Measurements from ENCODE around the gene MACO1. TPM values are rescaled to one million over a fixed set of nuclear protein-coding genes. Genes with fewer than 3 reads are reported as not detected.

MACO1 gene
- total and polyA plus RNA-seq, 4 donors = 5.0 to 19.7 (median 13.6) TPM

DNA sequence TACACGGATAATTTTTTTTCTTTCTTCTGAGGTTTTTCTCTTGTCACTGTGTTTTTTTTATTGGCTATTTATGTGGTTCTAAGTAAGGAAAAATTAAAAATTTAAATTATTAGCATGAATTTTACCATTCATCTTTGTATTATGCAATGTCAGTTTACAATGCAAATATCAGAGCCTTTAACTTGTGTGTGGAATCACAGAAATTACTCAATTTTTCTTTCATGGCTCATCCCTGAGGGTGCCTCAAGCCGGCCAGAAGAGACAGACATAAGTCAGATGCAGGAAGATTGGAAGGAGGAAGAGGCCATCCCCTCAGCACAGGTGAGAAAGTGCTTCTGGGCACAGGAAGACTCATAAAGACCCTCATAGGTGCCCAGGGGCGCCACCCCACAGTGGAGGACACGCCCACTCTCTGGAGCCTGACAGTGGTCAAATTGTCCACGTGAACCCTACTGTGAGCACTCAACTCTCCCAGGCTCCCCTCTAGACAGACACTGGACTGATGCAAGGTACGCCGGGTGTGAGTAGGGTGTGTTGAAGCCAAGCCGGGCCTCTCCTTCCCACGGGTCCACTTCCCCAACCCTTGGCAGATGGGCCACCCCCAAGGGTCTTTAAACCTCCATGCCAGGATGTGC is 103.2 kb downstream of the MACO1 start:
- Histone ChIP-seq H3K36me3 (ENCODE audit: control insufficient read depth in 1 of 2, insufficient read depth in 2 of 2, low read length in 1 of 2) (no peaks in the 10 kb centered on the region), H3K4me1 (ENCODE audit: control insufficient read depth in 1 of 2, insufficient read depth in 2 of 2, low read length in 2 of 2) (no peaks in the 10 kb centered on the region), H3K9me3 (ENCODE audit: control insufficient read depth, low read length) (no peaks in the 10 kb centered on the region), H3K27me3 (ENCODE audit: control insufficient read depth in 1 of 2, insufficient read depth in 2 of 2, low read length in 1 of 2) (no peaks in the 10 kb centered on the region), H3K4me3 (ENCODE audit: low read length in 2 of 2) (no peak overlapping the region), H3K27ac (ENCODE audit: low read depth in 1 of 2, low read length in 2 of 2) (no peak overlapping the region)
- intact Hi-C loops (cut with DNase I) = no loop called here
- WGBS, 2 donors = 81 to 87% methylated on average over 9 of the region's 9 CpGs
- DNase-seq (no peak), ATAC-seq (ENCODE audit: low FRiP score) (no peak)

- no peak overlapping the region for H3K4me3 ChIP-seq (ENCODE audit: low read length in 2 of 2)
- H3K36me3 ChIP-seq (ENCODE audit: control insufficient read depth in 1 of 2, insufficient read depth in 2 of 2, low read length in 1 of 2) = no peaks in the 10 kb centered on the region
- no peaks in the 10 kb centered on the region for H3K4me1 ChIP-seq (ENCODE audit: control insufficient read depth in 1 of 2, insufficient read depth in 2 of 2, low read length in 2 of 2)
- no peak for ATAC-seq (ENCODE audit: low FRiP score)
- no peaks in the 10 kb centered on the region for H3K27me3 ChIP-seq (ENCODE audit: control insufficient read depth in 1 of 2, insufficient read depth in 2 of 2, low read length in 1 of 2)
- intact Hi-C loops (cut with DNase I) = no loop called here
- no peak overlapping the region for H3K27ac ChIP-seq (ENCODE audit: low read depth in 1 of 2, low read length in 2 of 2)
- 95 to 100% methylated on average over 4 of the region's 4 CpGs for WGBS, 2 donors
- H3K9me3 ChIP-seq (ENCODE audit: control insufficient read depth, low read length) = no peaks in the 10 kb centered on the region
- DNase-seq = no peak
Measured at GRCh38 chr1:25534410-25534788, 103.7 kb downstream of the MACO1 start.

GRCh38 chr1:25536124-25536523 is 105.4 kb downstream of the MACO1 start:
- H3K4me3 ChIP-seq (ENCODE audit: low read length in 2 of 2) = no peak overlapping the region
- DNase-seq (no peak), ATAC-seq (ENCODE audit: low FRiP score) (no peak)
- WGBS, 2 donors = 92 to 94% methylated on average over 3 of the region's 3 CpGs
- H3K9me3 ChIP-seq (ENCODE audit: control insufficient read depth, low read length) = no peaks in the 10 kb centered on the region
- intact Hi-C loops (cut with DNase I) = no loop called here
- no peaks in the 10 kb centered on the region for H3K36me3 ChIP-seq (ENCODE audit: control insufficient read depth in 1 of 2, insufficient read depth in 2 of 2, low read length in 1 of 2)
- H3K27me3 ChIP-seq (ENCODE audit: control insufficient read depth in 1 of 2, insufficient read depth in 2 of 2, low read length in 1 of 2) = no peaks in the 10 kb centered on the region
- no peak overlapping the region for H3K27ac ChIP-seq (ENCODE audit: low read depth in 1 of 2, low read length in 2 of 2)
- H3K4me1 ChIP-seq (ENCODE audit: control insufficient read depth in 1 of 2, insufficient read depth in 2 of 2, low read length in 2 of 2) = no peaks in the 10 kb centered on the region

DNA sequence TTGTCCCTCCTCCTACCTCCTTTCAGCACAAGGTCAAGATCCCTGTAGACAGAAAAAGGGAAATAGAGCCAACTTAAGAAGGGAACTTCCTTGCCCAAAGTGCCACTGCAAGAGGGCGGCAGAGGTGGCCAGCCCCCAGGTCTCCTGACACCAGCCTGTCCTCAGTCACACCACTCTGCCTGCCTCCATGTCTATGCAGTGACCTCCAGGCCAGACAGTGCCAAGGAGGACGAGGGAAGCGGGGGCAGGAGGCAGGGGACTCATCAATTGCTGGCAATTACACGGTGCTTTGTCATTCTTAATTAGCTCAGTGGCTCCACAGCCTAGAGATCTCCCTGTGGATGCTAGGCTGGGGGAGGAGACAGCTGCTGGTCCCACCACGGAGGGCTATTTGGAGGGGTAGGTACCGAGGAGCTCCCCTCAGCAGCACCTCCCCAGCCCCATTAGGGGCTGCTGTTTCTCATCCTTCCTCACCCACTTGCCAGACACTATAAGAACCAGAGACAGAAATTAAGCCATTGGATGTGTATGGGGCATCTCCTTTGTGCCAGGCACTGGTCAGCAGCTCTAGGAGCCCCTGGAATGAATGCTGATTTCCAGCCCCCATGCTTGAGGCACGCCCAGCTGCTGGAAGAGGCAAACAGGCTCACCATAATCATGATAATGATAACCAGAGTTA is 106.6 kb downstream of the MACO1 start:
- Histone ChIP-seq H3K9me3 (ENCODE audit: control insufficient read depth, low read length) (no peaks in the 10 kb centered on the region), H3K27ac (ENCODE audit: low read depth in 1 of 2, low read length in 2 of 2) (no peak overlapping the region), H3K27me3 (ENCODE audit: control insufficient read depth in 1 of 2, insufficient read depth in 2 of 2, low read length in 1 of 2) (no peaks in the 10 kb centered on the region), H3K4me1 (ENCODE audit: control insufficient read depth in 1 of 2, insufficient read depth in 2 of 2, low read length in 2 of 2) (no peaks in the 10 kb centered on the region), H3K4me3 (ENCODE audit: low read length in 2 of 2) (no peak overlapping the region), H3K36me3 (ENCODE audit: control insufficient read depth in 1 of 2, insufficient read depth in 2 of 2, low read length in 1 of 2) (no peaks in the 10 kb centered on the region)
- DNase-seq (no peak), ATAC-seq (ENCODE audit: low FRiP score) (no peak)
- 79 to 80% methylated on average over 7 of the region's 7 CpGs for WGBS, 2 donors
- intact Hi-C loops (cut with DNase I) = no loop called here

- DNase-seq (no peak), ATAC-seq (ENCODE audit: low FRiP score) (no peak)
- 86% methylated on average over 4 of the region's 4 CpGs for WGBS, 2 donors
- Histone ChIP-seq H3K4me3 (ENCODE audit: low read length in 2 of 2) (no peak overlapping the region), H3K27me3 (ENCODE audit: control insufficient read depth in 1 of 2, insufficient read depth in 2 of 2, low read length in 1 of 2) (no peaks in the 10 kb centered on the region), H3K27ac (ENCODE audit: low read depth in 1 of 2, low read length in 2 of 2) (no peak overlapping the region), H3K9me3 (ENCODE audit: control insufficient read depth, low read length) (no peaks in the 10 kb centered on the region), H3K36me3 (ENCODE audit: control insufficient read depth in 1 of 2, insufficient read depth in 2 of 2, low read length in 1 of 2) (no peaks in the 10 kb centered on the region), H3K4me1 (ENCODE audit: control insufficient read depth in 1 of 2, insufficient read depth in 2 of 2, low read length in 2 of 2) (no peaks in the 10 kb centered on the region)
- intact Hi-C loops (cut with DNase I) = no loop called here
Measured at GRCh38 chr1:25538191-25538767, 107.6 kb downstream of the MACO1 start.

DNA sequence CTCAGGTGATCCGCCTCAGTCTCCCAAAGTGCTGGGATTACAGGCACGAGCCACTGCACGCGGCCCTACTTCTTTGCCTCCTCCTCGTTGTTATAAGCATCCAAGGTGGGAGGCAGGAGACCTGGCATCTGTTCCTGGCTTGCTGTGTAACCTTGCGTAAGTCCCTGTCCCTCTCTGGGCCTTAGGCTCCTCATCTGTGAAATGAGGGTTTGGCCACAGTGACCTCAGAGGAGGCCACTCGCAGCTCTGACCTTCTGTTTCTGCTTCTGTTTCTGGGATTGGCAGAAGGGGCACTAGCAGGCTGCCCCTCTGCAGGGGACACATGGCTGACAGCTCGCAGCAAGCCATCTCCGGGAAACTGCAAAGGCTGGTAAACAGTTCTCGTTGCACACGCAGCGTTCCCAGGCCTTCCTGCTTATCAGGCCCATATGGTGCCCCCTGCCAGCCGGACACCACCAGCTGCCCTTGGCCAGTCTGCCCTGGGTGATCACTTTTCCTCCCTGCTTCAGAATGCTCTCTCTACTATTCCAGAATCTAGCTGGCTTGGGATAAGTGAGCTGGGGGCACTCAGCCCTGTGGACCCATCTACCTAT is 110.1 kb downstream of the MACO1 start:
- no peak overlapping the region for H3K4me3 ChIP-seq (ENCODE audit: low read length in 2 of 2)
- 85 to 91% methylated on average over 13 of the region's 13 CpGs for WGBS, 2 donors
- no peak overlapping the region for H3K27ac ChIP-seq (ENCODE audit: low read depth in 1 of 2, low read length in 2 of 2)
- no peaks in the 10 kb centered on the region for H3K27me3 ChIP-seq (ENCODE audit: control insufficient read depth in 1 of 2, insufficient read depth in 2 of 2, low read length in 1 of 2)
- no peaks in the 10 kb centered on the region for H3K36me3 ChIP-seq (ENCODE audit: control insufficient read depth in 1 of 2, insufficient read depth in 2 of 2, low read length in 1 of 2)
- intact Hi-C loops (cut with DNase I) = loop anchor here in 1 of 2 donors (10.0 kb wide), 1 partner anchor 56 kb away; no protein-coding TSS in a partner anchor
- ATAC-seq (ENCODE audit: low FRiP score) (no peak), DNase-seq (no peak)
- H3K9me3 ChIP-seq (ENCODE audit: control insufficient read depth, low read length) = no peaks in the 10 kb centered on the region
- H3K4me1 ChIP-seq (ENCODE audit: control insufficient read depth in 1 of 2, insufficient read depth in 2 of 2, low read length in 2 of 2) = no peaks in the 10 kb centered on the region

DNA sequence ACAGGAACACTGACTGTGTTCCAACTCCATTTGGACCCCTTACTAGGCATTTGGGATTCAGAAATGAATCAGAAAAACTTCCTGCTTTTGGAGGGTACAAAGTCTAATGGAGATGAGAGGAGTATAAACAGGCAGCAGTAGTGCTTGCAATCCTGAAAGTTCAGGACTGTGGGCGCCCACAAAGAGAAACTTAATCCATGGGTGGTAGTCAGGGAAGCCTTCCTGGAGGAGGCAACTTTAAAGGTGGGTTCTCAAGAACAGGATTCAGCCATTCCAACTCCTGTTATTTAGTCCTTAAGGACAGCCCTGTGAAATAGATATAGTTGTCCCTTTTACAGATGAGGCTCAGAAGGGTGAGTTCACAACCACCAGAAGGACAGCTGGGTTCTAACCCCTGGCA is 110.7 kb downstream of the MACO1 start:
- ATAC-seq (ENCODE audit: low FRiP score) (no peak), DNase-seq (no peak)
- Histone ChIP-seq H3K27ac (ENCODE audit: low read depth in 1 of 2, low read length in 2 of 2) (no peak overlapping the region), H3K9me3 (ENCODE audit: control insufficient read depth, low read length) (no peaks in the 10 kb centered on the region), H3K36me3 (ENCODE audit: control insufficient read depth in 1 of 2, insufficient read depth in 2 of 2, low read length in 1 of 2) (no peaks in the 10 kb centered on the region), H3K27me3 (ENCODE audit: control insufficient read depth in 1 of 2, insufficient read depth in 2 of 2, low read length in 1 of 2) (no peaks in the 10 kb centered on the region), H3K4me1 (ENCODE audit: control insufficient read depth in 1 of 2, insufficient read depth in 2 of 2, low read length in 2 of 2) (no peaks in the 10 kb centered on the region), H3K4me3 (ENCODE audit: low read length in 2 of 2) (no peak overlapping the region)
- intact Hi-C loops (cut with DNase I) = loop anchor here in 1 of 2 donors (10.0 kb wide), 1 partner anchor 57 kb away; no protein-coding TSS in a partner anchor
- 89 to 90% methylated on average over 1 of the region's 1 CpG for WGBS, 2 donors

GRCh38 chr1:25541889-25542658 is 111.4 kb downstream of the MACO1 start:
- no peak overlapping the region for H3K27ac ChIP-seq (ENCODE audit: low read depth in 1 of 2, low read length in 2 of 2)
- no peaks in the 10 kb centered on the region for H3K4me1 ChIP-seq (ENCODE audit: control insufficient read depth in 1 of 2, insufficient read depth in 2 of 2, low read length in 2 of 2)
- WGBS, 2 donors = 77 to 78% methylated on average over 8 of the region's 8 CpGs
- no peaks in the 10 kb centered on the region for H3K36me3 ChIP-seq (ENCODE audit: control insufficient read depth in 1 of 2, insufficient read depth in 2 of 2, low read length in 1 of 2)
- H3K27me3 ChIP-seq (ENCODE audit: control insufficient read depth in 1 of 2, insufficient read depth in 2 of 2, low read length in 1 of 2) = no peaks in the 10 kb centered on the region
- H3K4me3 ChIP-seq (ENCODE audit: low read length in 2 of 2) = no peak overlapping the region
- DNase-seq (no peak), ATAC-seq (ENCODE audit: low FRiP score) (no peak)
- H3K9me3 ChIP-seq (ENCODE audit: control insufficient read depth, low read length) = no peaks in the 10 kb centered on the region
- intact Hi-C loops (cut with DNase I) = loop anchor here in 1 of 2 donors (10.0 kb wide), 1 partner anchor 57 kb away; no protein-coding TSS in a partner anchor

All from aorta (tissue), 5 donors.